Suprapubic skin (tissue), 3 donors: Measurements from ENCODE around the gene CYSRT1.

Experiments used
- CTCF ChIP-seq, 2 donors: fragments of 200-600 bp in 1 of 2; fragments of 450-650 bp in 1 of 2; sonication (generic) in 1 of 2; IDR thresholded peaks; one replicate each; pipeline ENCODE4 v1.5.1; 2016 to 2019; ENCODE audit warnings: antibody characterized with exemption in 2 of 2, mild to moderate bottlenecking in 1 of 2, moderate library complexity in 1 of 2
- POLR2A ChIP-seq, 2 donors: fragments of 450-650 bp; IDR thresholded peaks; one replicate each; pipeline ENCODE4 v1.6.1; 2017; ENCODE audit warnings: antibody characterized with exemption in 2 of 2, mild to moderate bottlenecking in 2 of 2, moderate library complexity in 2 of 2

- TF ChIP-seq CTCF (IDR thresholded peaks at IDR 0.05) (no peak), POLR2A (IDR thresholded peaks at IDR 0.05) (no peak)
Measured at GRCh38 chr9:137268538-137269201, 43.7 kb downstream of the CYSRT1 start.
